ENCODE results near the gene FNTB. TPM values are rescaled to one million over a fixed set of nuclear protein-coding genes. Genes with fewer than 3 reads are reported as not detected.

Gene FNTB
- polyA plus RNA-seq, 3 donors: 12.3 to 14.2 (median 14.1) TPM

GRCh38 chr14:65015391-65015790 is 28.7 kb downstream of the FNTB start:
- Histone ChIP-seq H3K4me3 (replicated peaks in 1 of 3; ENCODE audit: low read depth in 2 of 3, low read length in 3 of 3) (no peak overlapping the region), H3K36me3 (replicated peaks in 1 of 2; ENCODE audit: control insufficient read depth in 1 of 2, insufficient read depth in 2 of 2, low read length in 2 of 2) (peaks cover 33 to 71% of the 10 kb centered on the region in 2 donors), H2AFZ (ENCODE audit: insufficient read depth, low read depth, low read length, poor library complexity, severe bottlenecking) (no peak overlapping the region), H3K9me3 (replicated peaks in 1 of 2; ENCODE audit: control insufficient read depth in 1 of 2, insufficient read depth in 1 of 2, low read length in 2 of 2) (no peaks in the 10 kb centered on the region), H3K27me3 (ENCODE audit: control insufficient read depth in 2 of 2, insufficient read depth in 2 of 2, low read length in 2 of 2) (no peaks in the 10 kb centered on the region), H3K9ac (ENCODE audit: insufficient read depth, low read length, poor library complexity, severe bottlenecking) (no peak overlapping the region), H3K27ac (ENCODE audit: low read depth in 1 of 2, low read length in 2 of 2) (peak overlapping the region in 1 of 2 donors; percentile 41), H3K4me1 (ENCODE audit: control insufficient read depth in 1 of 2, insufficient read depth in 2 of 2, low read length in 2 of 2) (peaks cover 12 to 14% of the 10 kb centered on the region in 2 donors), H4K20me1 (ENCODE audit: insufficient read depth, low read length) (no peaks in the 10 kb centered on the region), H3K79me2 (ENCODE audit: insufficient read depth, low read length) (no peaks in the 10 kb centered on the region), H3K4me2 (replicated peaks; ENCODE audit: extremely low read depth, low read length, poor library complexity, severe bottlenecking) (no peak overlapping the region)
- WGBS (ENCODE audit: insufficient coverage): 100% methylated on average over 2 of the region's 3 CpGs
- peaks cover 0 to 1% (median 0%) of the 10 kb centered on the region in 3 donors for H3K27me3 Mint-ChIP-seq (ENCODE audit: low read depth in 3 of 3)
- intact Hi-C loops (cut with micrococcal nuclease): no loop called here
- H3K9me3 Mint-ChIP-seq: no peaks in the 10 kb centered on the region
- peaks cover 17% of the 10 kb centered on the region for H3K4me1 Mint-ChIP-seq
- H3K27ac Mint-ChIP-seq: peak overlapping the region in 1 of 7 donors; percentile 7
- peaks cover 51 to 77% of the 10 kb centered on the region in 2 donors for H3K36me3 Mint-ChIP-seq
- no peak overlapping the region for H3K4me3 Mint-ChIP-seq
- no peak for DNase-seq
- TF ChIP-seq, protein P1, sequence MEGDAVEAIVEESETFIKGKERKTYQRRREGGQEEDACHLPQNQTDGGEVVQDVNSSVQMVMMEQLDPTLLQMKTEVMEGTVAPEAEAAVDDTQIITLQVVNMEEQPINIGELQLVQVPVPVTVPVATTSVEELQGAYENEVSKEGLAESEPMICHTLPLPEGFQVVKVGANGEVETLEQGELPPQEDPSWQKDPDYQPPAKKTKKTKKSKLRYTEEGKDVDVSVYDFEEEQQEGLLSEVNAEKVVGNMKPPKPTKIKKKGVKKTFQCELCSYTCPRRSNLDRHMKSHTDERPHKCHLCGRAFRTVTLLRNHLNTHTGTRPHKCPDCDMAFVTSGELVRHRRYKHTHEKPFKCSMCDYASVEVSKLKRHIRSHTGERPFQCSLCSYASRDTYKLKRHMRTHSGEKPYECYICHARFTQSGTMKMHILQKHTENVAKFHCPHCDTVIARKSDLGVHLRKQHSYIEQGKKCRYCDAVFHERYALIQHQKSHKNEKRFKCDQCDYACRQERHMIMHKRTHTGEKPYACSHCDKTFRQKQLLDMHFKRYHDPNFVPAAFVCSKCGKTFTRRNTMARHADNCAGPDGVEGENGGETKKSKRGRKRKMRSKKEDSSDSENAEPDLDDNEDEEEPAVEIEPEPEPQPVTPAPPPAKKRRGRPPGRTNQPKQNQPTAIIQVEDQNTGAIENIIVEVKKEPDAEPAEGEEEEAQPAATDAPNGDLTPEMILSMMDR (IDR thresholded peaks at IDR 0.05): no peak

DNA sequence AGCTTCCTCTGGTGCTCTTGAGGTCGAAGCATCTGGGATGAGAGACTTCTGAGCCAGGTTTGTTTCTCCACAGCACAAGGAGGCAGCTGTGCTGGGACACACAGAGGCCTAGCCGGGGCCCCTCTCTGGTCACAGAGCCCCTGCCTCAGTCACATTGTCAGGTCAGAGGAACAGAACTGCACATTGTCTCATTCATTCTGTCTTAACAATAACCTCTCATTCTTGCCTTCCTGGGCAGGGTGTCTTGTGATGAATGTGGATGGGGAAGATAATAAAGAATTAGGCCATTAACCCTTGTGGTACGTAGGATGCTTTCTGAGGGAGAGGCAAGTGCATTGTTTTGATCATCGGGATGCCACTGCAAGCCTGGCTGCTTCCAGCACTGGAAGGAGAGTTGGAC is 29.8 kb downstream of the FNTB start:
- H3K4me1 ChIP-seq (ENCODE audit: control insufficient read depth in 1 of 2, insufficient read depth in 2 of 2, low read length in 2 of 2): peaks cover 12 to 14% of the 10 kb centered on the region in 2 donors
- H3K27me3 ChIP-seq (ENCODE audit: control insufficient read depth in 2 of 2, insufficient read depth in 2 of 2, low read length in 2 of 2): no peaks in the 10 kb centered on the region
- H3K9ac ChIP-seq (ENCODE audit: insufficient read depth, low read length, poor library complexity, severe bottlenecking): no peak overlapping the region
- no peaks in the 10 kb centered on the region for H3K79me2 ChIP-seq (ENCODE audit: insufficient read depth, low read length)
- peak overlapping the region in 1 of 7 donors; percentile 35 for H3K27ac Mint-ChIP-seq
- H3K4me2 ChIP-seq (replicated peaks; ENCODE audit: extremely low read depth, low read length, poor library complexity, severe bottlenecking): no peak overlapping the region
- H3K36me3 Mint-ChIP-seq: peaks cover 44 to 70% of the 10 kb centered on the region in 2 donors
- no peak overlapping the region for H3K27ac ChIP-seq (ENCODE audit: low read depth in 1 of 2, low read length in 2 of 2)
- TF ChIP-seq, protein P1 (IDR thresholded peaks at IDR 0.05): no peak
- 100% methylated on average over 4 of the region's 4 CpGs for WGBS (ENCODE audit: insufficient coverage)
- H3K36me3 ChIP-seq (replicated peaks in 1 of 2; ENCODE audit: control insufficient read depth in 1 of 2, insufficient read depth in 2 of 2, low read length in 2 of 2): peaks cover 32 to 64% of the 10 kb centered on the region in 2 donors
- intact Hi-C loops (cut with micrococcal nuclease): no loop called here
- peaks cover 17% of the 10 kb centered on the region for H3K4me1 Mint-ChIP-seq
- no peak for DNase-seq
- no peaks in the 10 kb centered on the region for H4K20me1 ChIP-seq (ENCODE audit: insufficient read depth, low read length)
- no peaks in the 10 kb centered on the region for H3K9me3 ChIP-seq (replicated peaks in 1 of 2; ENCODE audit: control insufficient read depth in 1 of 2, insufficient read depth in 1 of 2, low read length in 2 of 2)
- no peaks in the 10 kb centered on the region for H3K9me3 Mint-ChIP-seq
- peaks cover 0 to 3% (median 0%) of the 10 kb centered on the region in 3 donors for H3K27me3 Mint-ChIP-seq (ENCODE audit: low read depth in 3 of 3)
- no peak overlapping the region for H2AFZ ChIP-seq (ENCODE audit: insufficient read depth, low read depth, low read length, poor library complexity, severe bottlenecking)
- no peak overlapping the region for H3K4me3 Mint-ChIP-seq
- H3K4me3 ChIP-seq (replicated peaks in 1 of 3; ENCODE audit: low read depth in 2 of 3, low read length in 3 of 3): no peak overlapping the region

All from CD14-positive monocyte (primary cell).